Measurements from ENCODE around the gene RBM42. TPM values are rescaled to one million over a fixed set of nuclear protein-coding genes. Genes with fewer than 3 reads are reported as not detected.

RBM42 gene
- total RNA-seq, 1 donor = 41.0 TPM

DNA sequence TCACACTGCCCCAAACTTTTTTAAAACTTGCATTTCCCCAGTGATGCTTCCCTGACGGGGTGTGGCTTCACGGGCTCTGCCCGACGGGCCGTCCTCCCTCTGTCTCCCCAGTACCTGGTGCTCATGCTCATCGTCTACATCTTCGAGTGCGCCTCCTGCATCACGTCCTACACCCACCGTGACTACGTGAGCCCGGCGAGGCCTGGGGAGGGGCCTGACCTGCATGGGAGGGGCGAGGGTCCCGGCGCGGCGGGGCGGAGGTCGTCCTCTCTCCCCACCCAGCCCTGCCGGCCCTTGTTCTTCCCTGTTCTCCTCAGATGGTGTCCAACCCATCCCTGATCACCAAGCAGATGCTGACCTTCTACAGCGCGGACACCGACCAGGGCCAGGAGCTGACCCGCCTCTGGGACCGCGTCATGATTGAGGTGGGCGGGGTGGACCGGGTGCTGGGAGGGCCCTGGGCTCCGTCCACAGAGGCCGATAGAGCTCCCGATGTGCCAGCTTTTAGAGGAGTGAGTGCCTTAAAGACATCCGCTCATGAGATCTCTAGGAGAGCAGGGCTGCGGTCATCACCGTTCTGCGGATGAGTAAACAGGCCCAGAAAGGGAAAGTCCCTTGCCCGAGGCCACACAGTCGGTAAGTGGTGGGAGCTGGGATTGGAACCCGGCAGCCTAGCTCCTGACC is 44.4 kb downstream of the RBM42 start:
- peak overlapping the region; percentile 58 for H3K4me3 ChIP-seq (ENCODE audit: low read depth, low read length)
- TF ChIP-seq, protein P1, sequence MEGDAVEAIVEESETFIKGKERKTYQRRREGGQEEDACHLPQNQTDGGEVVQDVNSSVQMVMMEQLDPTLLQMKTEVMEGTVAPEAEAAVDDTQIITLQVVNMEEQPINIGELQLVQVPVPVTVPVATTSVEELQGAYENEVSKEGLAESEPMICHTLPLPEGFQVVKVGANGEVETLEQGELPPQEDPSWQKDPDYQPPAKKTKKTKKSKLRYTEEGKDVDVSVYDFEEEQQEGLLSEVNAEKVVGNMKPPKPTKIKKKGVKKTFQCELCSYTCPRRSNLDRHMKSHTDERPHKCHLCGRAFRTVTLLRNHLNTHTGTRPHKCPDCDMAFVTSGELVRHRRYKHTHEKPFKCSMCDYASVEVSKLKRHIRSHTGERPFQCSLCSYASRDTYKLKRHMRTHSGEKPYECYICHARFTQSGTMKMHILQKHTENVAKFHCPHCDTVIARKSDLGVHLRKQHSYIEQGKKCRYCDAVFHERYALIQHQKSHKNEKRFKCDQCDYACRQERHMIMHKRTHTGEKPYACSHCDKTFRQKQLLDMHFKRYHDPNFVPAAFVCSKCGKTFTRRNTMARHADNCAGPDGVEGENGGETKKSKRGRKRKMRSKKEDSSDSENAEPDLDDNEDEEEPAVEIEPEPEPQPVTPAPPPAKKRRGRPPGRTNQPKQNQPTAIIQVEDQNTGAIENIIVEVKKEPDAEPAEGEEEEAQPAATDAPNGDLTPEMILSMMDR (IDR thresholded peaks at IDR 0.05; ENCODE audit: insufficient read depth, low read depth, low read length) = no peak
- DNase-seq (ENCODE audit: low read depth) = peak; percentile 57

DNA sequence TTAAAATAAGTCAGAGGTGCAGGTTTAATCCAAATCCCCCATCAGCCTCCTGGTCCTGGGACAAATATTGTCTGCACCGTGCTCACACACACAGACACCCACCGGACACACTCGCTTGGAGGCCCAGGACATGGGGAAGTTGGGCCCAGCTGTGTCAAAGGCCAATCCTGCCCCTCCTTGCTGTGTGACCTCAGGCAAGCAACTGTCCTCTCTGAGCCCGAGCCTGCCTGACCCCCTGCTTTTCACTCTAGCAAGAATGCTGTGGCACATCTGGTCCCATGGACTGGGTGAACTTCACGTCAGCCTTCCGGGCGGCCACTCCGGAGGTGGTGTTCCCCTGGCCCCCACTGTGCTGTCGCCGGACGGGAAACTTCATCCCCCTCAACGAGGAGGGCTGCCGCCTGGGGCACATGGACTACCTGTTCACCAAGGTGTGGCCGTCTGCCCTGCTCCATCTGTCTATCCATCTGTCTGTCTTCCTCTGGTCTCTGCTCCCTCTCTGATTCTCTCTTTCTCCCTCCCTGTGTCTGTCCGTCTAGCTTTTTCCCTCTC is 46.8 kb downstream of the RBM42 start:
- TF ChIP-seq, protein P1 (IDR thresholded peaks at IDR 0.05; ENCODE audit: insufficient read depth, low read depth, low read length) = no peak
- H3K4me3 ChIP-seq (ENCODE audit: low read depth, low read length) = no peak overlapping the region
- no peak for DNase-seq (ENCODE audit: low read depth)

Other genes starting within 250 kb of the RBM42 start
- gene FFAR2, start 180.8 kb upstream of the RBM42 start, total RNA-seq = not detected in 2 replicates
- not detected in 2 replicates for gene KRTDAP, start 138.6 kb upstream of the RBM42 start, total RNA-seq
- gene DMKN, start 115.4 kb upstream of the RBM42 start, total RNA-seq = 0.97 and 2.2 TPM in 2 replicates
- under 0.01 TPM in 1 of 2 replicates, not detected in the other for gene SBSN, start 100.7 kb upstream of the RBM42 start, total RNA-seq
- not detected in 2 replicates for gene GAPDHS, start 95.6 kb upstream of the RBM42 start, total RNA-seq
- 77.3 and 81.2 TPM in 2 replicates for gene TMEM147, start 83.4 kb upstream of the RBM42 start, total RNA-seq
- gene ATP4A, start 65.4 kb upstream of the RBM42 start, total RNA-seq = not detected in 2 replicates
- not detected in 2 replicates for gene PMIS2, start 42.9 kb upstream of the RBM42 start, total RNA-seq
- 6.5 and 6.8 TPM in 2 replicates for gene HAUS5, start 16.3 kb upstream of the RBM42 start, total RNA-seq
- gene ETV2, start 12.7 kb downstream of the RBM42 start, total RNA-seq = under 0.01 and 0.86 TPM in 2 replicates
- gene COX6B1, start 19.3 kb downstream of the RBM42 start, total RNA-seq = 165 and 215 TPM in 2 replicates
- not detected in 2 replicates for gene UPK1A, start 37.5 kb downstream of the RBM42 start, total RNA-seq
- not detected in 2 replicates for gene ZBTB32, start 75.5 kb downstream of the RBM42 start, total RNA-seq
- gene KMT2B, start 89.0 kb downstream of the RBM42 start, total RNA-seq = 5.6 and 7.4 TPM in 2 replicates
- gene IGFLR1, start 113.4 kb downstream of the RBM42 start, total RNA-seq = 0.43 and 0.64 TPM in 2 replicates
- 4.7 and 5.8 TPM in 2 replicates for gene U2AF1L4, start 116.4 kb downstream of the RBM42 start, total RNA-seq
- 14.7 and 18.7 TPM in 2 replicates for gene PSENEN, start 116.6 kb downstream of the RBM42 start, total RNA-seq
- gene LIN37, start 119.5 kb downstream of the RBM42 start, total RNA-seq = 13.8 and 14.2 TPM in 2 replicates
- 20.7 and 44.8 TPM in 2 replicates for gene HSPB6, start 128.0 kb downstream of the RBM42 start, total RNA-seq
- 8.7 and 9.5 TPM in 2 replicates for gene PROSER3, start 129.1 kb downstream of the RBM42 start, total RNA-seq
- 1.7 and 2.3 TPM in 2 replicates for gene ARHGAP33, start 146.5 kb downstream of the RBM42 start, total RNA-seq
- not detected in 2 replicates for gene PRODH2, start 183.8 kb downstream of the RBM42 start, total RNA-seq
- gene NPHS1, start 223.5 kb downstream of the RBM42 start, total RNA-seq = not detected in 2 replicates
- under 0.01 TPM in 1 of 2 replicates, not detected in the other for gene KIRREL2, start 227.9 kb downstream of the RBM42 start, total RNA-seq
- gene APLP1, start 239.5 kb downstream of the RBM42 start, total RNA-seq = 3.5 and 4.2 TPM in 2 replicates